ENCODE measurements around the gene HSF2BP.
"Not testable (repeated sequence)": the region's sequence is repeated elsewhere in the genome, so short reads cannot be mapped to it uniquely, and the experiment has no call there.

The HSF2BP gene

GRCh38 chr21:43659136-43660000 is at the start of gene HSF2BP, which contains the start of gene RRP1B:
Gene HSF2BP, minus strand, starts transcription at chr21:43659488. Its CDS starts 1,392 bp downstream, at chr21:43658096.
Gene RRP1B, plus strand, starts transcription at chr21:43659560. Its CDS starts 105 bp downstream, at chr21:43659665.
- peak; percentile 76 for DNase-seq (ENCODE audit: low spot score)

- DNase-seq (ENCODE audit: low spot score), result no peak
These were observed 49.6 kb upstream of the HSF2BP start for GRCh38 chr21:43708745-43709381.

- no peak for DNase-seq (ENCODE audit: low spot score)
These were observed 48.2 kb upstream of the HSF2BP start for GRCh38 chr21:43707462-43707861.

- DNase-seq (ENCODE audit: low spot score), result peak; percentile 6
These were observed 44.0 kb upstream of the HSF2BP start for GRCh38 chr21:43703035-43703880.

- DNase-seq (ENCODE audit: low spot score), result no peak
These were observed 43.4 kb upstream of the HSF2BP start for GRCh38 chr21:43702785-43703034.

GRCh38 chr21:43701936-43702784 is 42.9 kb upstream of the HSF2BP start:
- no peak for DNase-seq (ENCODE audit: low spot score)

- no peak for DNase-seq (ENCODE audit: low spot score)
These were observed 40.8 kb upstream of the HSF2BP start for GRCh38 chr21:43699933-43700599.

GRCh38 chr21:43699492-43699777 is 40.1 kb upstream of the HSF2BP start:
- not testable (repeated sequence) for DNase-seq (ENCODE audit: low spot score)

GRCh38 chr21:43697758-43698643 is 38.7 kb upstream of the HSF2BP start:
- no peak for DNase-seq (ENCODE audit: low spot score)

- DNase-seq (ENCODE audit: low spot score), result no peak
These were observed 36.9 kb upstream of the HSF2BP start for GRCh38 chr21:43696214-43696613.

- no peak for DNase-seq (ENCODE audit: low spot score)
These were observed 35.3 kb upstream of the HSF2BP start for GRCh38 chr21:43694437-43695079.

GRCh38 chr21:43693981-43694380 is 34.7 kb upstream of the HSF2BP start:
- no peak for DNase-seq (ENCODE audit: low spot score)

- DNase-seq (ENCODE audit: low spot score), result no peak
These were observed 33.7 kb upstream of the HSF2BP start for GRCh38 chr21:43692949-43693348.

- no peak for DNase-seq (ENCODE audit: low spot score)
These were observed 32.5 kb upstream of the HSF2BP start for GRCh38 chr21:43691801-43692200.

- no peak for DNase-seq (ENCODE audit: low spot score)
These were observed 32.0 kb upstream of the HSF2BP start for GRCh38 chr21:43691086-43691795.

- no peak for DNase-seq (ENCODE audit: low spot score)
These were observed 31.1 kb upstream of the HSF2BP start for GRCh38 chr21:43690346-43690745.

GRCh38 chr21:43689556-43690337 is 30.5 kb upstream of the HSF2BP start:
- DNase-seq (ENCODE audit: low spot score), result no peak

- DNase-seq (ENCODE audit: low spot score), result no peak
These were observed 29.6 kb upstream of the HSF2BP start for GRCh38 chr21:43688906-43689305.

Measured in CD4-positive, alpha-beta T cell treated with Interleukin-2 at 100 ng/mL for 4 hours (primary cell).